ENCODE measurements around the gene STAU1. TPM values are rescaled to one million over a fixed set of nuclear protein-coding genes. Genes with fewer than 3 reads are reported as not detected.

STAU1 gene
- total RNA-seq, 1 donor from 2014 or later = 96.0 TPM

DNA sequence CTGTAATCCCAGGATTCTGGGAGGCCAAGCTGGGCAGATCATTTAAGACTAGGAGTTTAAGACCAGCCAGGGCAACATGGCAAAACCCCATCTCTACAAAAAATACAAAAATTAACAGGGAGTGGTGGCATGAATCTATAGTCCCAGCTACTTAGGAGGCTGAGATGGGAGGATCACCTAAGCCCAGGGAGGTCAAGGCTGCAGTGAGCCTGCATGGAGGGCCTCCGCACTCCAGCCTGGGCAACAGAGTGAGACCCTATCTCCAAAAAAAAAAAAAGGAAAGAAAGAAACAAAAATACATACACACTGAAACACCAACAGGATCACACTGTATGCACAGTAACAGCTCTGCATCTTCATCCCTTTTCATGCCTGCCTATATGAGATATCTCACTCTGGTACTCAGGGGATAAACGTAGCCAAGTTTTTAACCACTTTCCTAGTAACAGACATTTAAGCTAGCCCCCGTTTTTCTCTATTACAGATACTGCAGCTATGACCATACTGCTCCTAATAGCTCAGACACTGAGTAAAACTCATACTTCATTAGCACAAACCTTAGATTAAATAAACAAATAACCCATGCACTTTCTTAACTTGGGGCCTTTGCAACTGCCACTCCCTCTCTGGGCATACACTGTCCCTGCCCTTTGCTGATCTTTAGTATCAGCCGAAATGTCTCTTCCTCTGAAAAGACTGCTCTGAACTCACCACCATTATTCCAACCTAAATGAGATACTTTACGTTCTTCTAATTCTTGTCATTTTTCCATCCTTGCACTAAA lies 41.5 kb downstream of the STAU1 start:
- H3K27me3 Mint-ChIP-seq (ENCODE audit: insufficient read depth, low read depth) = peaks cover 4% of the 10 kb centered on the region
- no peak overlapping the region for H3K27ac Mint-ChIP-seq

DNA sequence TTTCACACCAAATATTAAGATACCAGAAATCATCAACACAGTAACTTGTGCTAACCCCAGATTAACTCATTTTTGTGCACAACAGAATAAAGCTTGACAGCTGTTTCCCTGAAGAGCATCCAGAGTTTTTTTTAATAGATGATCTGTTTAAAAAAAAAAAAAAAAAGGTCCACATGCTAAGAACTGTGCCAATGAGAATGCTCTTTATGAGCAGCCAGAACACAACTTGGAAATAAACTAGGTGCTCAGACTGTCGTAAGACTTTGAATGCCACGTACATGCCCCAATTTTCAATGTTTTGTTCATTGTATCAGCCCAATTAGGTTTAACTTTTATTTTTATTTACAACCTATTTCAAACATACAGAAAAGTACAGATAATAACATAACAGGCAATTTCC lies 47.3 kb downstream of the STAU1 start:
- H3K9ac ChIP-seq = no peak overlapping the region
- peaks cover 24% of the 10 kb centered on the region for H3K79me2 ChIP-seq (ENCODE audit: low read depth)
- H3K36me3 ChIP-seq = no peaks in the 10 kb centered on the region
- no peak overlapping the region for H2AFZ ChIP-seq (replicated peaks)
- no peaks in the 10 kb centered on the region for H3K9me3 ChIP-seq (ENCODE audit: low read depth)
- no peaks in the 10 kb centered on the region for H3K27me3 Mint-ChIP-seq (ENCODE audit: insufficient read depth, low read depth)
- no peak overlapping the region for H3K27ac ChIP-seq
- no peak overlapping the region for H3K4me3 Mint-ChIP-seq
- H3K9me3 Mint-ChIP-seq = no peaks in the 10 kb centered on the region
- no peaks in the 10 kb centered on the region for H3K4me1 ChIP-seq
- H3K36me3 Mint-ChIP-seq = peaks cover 17% of the 10 kb centered on the region
- peaks cover 9% of the 10 kb centered on the region for H4K20me1 ChIP-seq (ENCODE audit: low read depth)
- no peak overlapping the region for H3K27ac Mint-ChIP-seq
- H3K4me3 ChIP-seq = no peak overlapping the region
- no peak overlapping the region for H3K4me2 ChIP-seq
- no peaks in the 10 kb centered on the region for H3K4me1 Mint-ChIP-seq
- TF ChIP-seq EZH2phosphoT487 (IDR thresholded peaks at IDR 0.05) = no peak
- TF ChIP-seq CTCF (IDR thresholded peaks at IDR 0.05) = no peak
- no peak for TF ChIP-seq EZH2 (IDR thresholded peaks at IDR 0.05)
- peaks cover under 1% of the 10 kb centered on the region for H3F3A ChIP-seq (ENCODE audit: low read depth)
- H3K27me3 ChIP-seq = no peaks in the 10 kb centered on the region
- DNase-seq (ENCODE audit: low spot score) = no peak

More for the DNA sequence above, 41.5 kb downstream of the STAU1 start:
- DNase-seq (ENCODE audit: low spot score) = no peak
- Histone ChIP-seq H3F3A (ENCODE audit: low read depth) (no peaks in the 10 kb centered on the region), H2AFZ (replicated peaks) (no peak overlapping the region), H3K9me3 (ENCODE audit: low read depth) (no peaks in the 10 kb centered on the region), H4K20me1 (ENCODE audit: low read depth) (peaks cover 16% of the 10 kb centered on the region), H3K79me2 (ENCODE audit: low read depth) (peaks cover 37% of the 10 kb centered on the region), H3K4me3 (no peak overlapping the region), H3K27me3 (no peaks in the 10 kb centered on the region), H3K27ac (no peak overlapping the region), H3K4me2 (no peak overlapping the region), H3K4me1 (no peaks in the 10 kb centered on the region), H3K9ac (no peak overlapping the region), H3K36me3 (peaks cover 3% of the 10 kb centered on the region)
- Mint-ChIP-seq H3K4me3 (no peak overlapping the region), H3K4me1 (peaks cover 20% of the 10 kb centered on the region), H3K9me3 (no peaks in the 10 kb centered on the region), H3K36me3 (peaks cover 38% of the 10 kb centered on the region)
- TF ChIP-seq EZH2 (IDR thresholded peaks at IDR 0.05) (no peak), EZH2phosphoT487 (IDR thresholded peaks at IDR 0.05) (no peak), CTCF (IDR thresholded peaks at IDR 0.05) (no peak)

DNA sequence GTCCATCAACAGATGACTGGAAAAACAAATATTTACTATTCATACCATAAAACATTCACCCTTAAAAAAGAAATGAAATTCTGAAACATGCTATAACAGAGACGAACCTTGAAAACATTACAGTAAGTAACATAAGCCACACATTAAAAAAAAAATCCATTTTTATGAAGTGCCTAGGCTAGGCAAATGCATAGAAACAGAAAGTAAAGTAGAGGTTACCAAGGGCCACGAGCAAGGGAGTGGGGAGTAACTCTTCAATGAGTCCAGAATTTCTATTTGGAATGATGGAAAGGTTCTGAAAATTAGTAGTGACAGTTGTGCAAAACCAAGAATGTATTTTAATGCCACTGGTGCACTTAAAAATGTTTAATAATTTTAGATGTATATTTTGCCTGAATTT lies 47.7 kb downstream of the STAU1 start:
- Histone ChIP-seq H3K9me3 (ENCODE audit: low read depth) (no peaks in the 10 kb centered on the region), H3K9ac (no peak overlapping the region), H3F3A (ENCODE audit: low read depth) (peaks cover 3% of the 10 kb centered on the region), H3K4me1 (no peaks in the 10 kb centered on the region), H3K4me2 (no peak overlapping the region), H3K27ac (no peak overlapping the region), H3K79me2 (ENCODE audit: low read depth) (peaks cover 24% of the 10 kb centered on the region), H3K4me3 (no peak overlapping the region), H3K36me3 (no peaks in the 10 kb centered on the region), H3K27me3 (no peaks in the 10 kb centered on the region), H2AFZ (replicated peaks) (no peak overlapping the region), H4K20me1 (ENCODE audit: low read depth) (peaks cover 9% of the 10 kb centered on the region)
- no peaks in the 10 kb centered on the region for H3K9me3 Mint-ChIP-seq
- H3K27ac Mint-ChIP-seq = no peak overlapping the region
- H3K27me3 Mint-ChIP-seq (ENCODE audit: insufficient read depth, low read depth) = no peaks in the 10 kb centered on the region
- no peaks in the 10 kb centered on the region for H3K4me1 Mint-ChIP-seq
- no peak for TF ChIP-seq CTCF (IDR thresholded peaks at IDR 0.05)
- no peak for TF ChIP-seq EZH2phosphoT487 (IDR thresholded peaks at IDR 0.05)
- no peak for TF ChIP-seq EZH2 (IDR thresholded peaks at IDR 0.05)
- H3K4me3 Mint-ChIP-seq = no peak overlapping the region
- peaks cover 17% of the 10 kb centered on the region for H3K36me3 Mint-ChIP-seq
- no peak for DNase-seq (ENCODE audit: low spot score)

Data from neural progenitor cell (in vitro differentiated cells).